ENCODE data around the gene HLA-E.
"Not testable (repeated sequence)": the region's sequence is repeated elsewhere in the genome, so short reads cannot be mapped to it uniquely, and the experiment has no call there.

HLA-E gene

DNA sequence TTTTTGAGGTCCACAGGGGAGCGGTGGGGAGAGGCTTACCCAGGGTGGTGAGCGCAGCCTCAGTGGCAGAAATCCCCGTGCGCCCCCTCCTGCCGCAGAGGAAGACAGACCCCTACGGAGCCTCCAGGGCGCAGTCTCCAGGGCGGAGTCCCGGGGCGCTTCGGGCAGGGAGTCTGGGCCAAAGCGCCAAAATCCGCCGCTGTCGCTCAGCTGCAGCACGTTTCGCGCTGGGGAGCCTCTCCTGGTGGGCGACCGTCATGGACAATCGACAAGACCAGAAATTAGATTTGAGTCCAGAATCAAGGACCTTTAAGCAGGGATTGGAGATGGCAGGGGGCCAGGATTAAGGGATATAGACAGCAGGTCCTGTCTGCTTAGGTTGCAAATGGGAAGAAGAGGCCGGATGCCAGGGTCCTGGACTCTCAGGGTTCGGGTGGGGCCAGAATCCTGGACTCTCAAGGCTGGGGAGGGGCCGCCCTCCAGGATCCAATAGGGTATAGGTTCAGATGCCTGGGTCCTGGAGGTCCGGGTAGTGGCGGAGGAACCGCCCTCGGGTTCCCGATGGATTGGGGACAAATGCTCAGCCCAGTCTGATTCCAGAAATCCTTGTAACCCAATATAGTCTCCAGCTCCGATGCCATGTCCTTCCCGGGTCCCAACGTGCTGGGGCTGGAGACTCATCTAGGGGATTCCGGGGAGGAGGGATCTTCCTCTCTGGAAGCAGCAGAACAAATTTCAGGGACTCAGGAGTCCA lies 7.9 kb upstream of the HLA-E start:
- DNase-seq, result no peak

DNA sequence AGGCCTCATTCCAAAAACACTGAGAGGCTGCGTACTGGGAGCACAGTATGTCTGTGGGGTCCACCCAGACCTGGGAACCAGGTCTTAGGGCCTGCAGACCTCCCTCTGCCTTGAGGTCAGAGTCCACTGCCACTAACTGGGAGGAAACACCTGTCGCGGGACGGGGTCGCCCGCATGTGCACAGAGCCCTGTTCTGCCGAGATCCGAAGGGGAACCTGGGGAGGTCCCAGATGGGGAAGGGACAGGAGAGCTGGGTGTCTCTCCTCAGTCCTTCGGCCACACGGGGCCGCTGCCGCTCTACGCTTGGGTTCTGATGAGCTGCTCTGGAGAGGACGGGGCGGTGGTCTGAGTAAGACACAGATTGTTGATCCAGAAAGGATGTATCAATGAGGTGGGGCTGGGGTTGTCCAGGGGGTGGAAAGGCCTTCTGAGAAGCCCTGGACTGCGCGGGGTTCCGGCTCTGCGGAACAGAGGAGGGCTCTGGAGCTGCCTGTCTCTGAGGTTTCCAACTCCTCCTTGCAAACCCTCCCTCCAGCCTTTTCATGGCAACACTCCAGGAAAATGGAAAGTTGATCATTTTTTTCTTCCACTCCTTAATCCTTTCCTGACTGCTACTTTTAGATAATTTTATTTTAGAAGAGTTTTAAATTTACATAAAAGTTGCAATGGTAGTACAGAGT lies 7.2 kb upstream of the HLA-E start:
- DNase-seq, result not testable (repeated sequence)

DNA sequence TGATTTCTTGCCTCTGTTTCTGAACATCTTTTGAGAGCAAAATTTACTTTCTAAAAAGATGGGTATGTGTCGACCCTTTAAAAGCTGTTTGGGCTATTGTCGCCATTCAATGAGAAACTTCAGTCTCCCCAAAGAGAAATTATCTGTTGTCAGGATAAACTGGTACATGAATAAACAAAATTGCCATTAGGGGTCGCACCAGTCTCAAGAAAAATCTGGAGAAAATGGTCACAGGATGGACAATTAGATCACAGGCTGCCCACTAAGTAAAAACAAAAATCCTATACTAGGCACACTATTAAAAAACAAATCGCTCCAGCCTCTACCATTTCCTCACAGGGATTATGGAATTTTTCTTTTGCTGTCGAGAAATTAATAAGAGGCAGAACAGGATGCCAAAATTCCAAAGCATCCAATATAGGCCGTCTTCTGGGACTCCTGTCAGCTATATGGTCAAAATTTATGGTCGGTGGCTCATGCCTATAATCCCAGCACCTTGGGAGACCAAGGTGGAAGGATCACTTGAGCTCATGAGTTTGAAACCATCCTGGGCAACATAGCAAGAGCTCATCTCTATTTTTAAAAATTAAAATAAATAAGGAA lies 5.5 kb upstream of the HLA-E start:
- no peak for DNase-seq

DNA sequence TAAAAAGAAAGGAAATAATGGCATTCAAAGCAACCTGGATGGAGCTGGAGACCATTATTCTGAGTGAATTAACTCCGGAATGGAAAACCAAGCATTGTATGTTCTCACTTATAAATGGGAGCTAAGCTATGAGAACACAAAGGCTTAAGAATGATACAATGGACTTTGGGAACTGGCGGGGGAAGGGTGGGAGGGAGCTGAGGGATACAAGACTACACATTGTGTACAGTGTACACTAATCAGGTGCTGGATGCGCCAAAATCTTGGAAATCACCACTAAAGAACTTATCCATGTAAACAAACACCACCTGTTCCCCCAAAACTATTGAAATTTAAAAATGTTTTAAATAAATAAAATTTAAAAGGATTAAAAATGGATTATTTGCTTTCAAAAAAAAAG lies 4.1 kb upstream of the HLA-E start:
- DNase-seq, result no peak

- no peak for DNase-seq
Measured at GRCh38 chr6:30487926-30488325, 1.4 kb upstream of the HLA-E start.

GRCh38 chr6:30488697-30489080 lies 620 bp upstream of the HLA-E start:
- DNase-seq, result not testable (repeated sequence)

GRCh38 chr6:30490026-30490876 lies 942 bp downstream of the HLA-E start:
- no peak for DNase-seq

GRCh38 chr6:30491291-30491953 lies 2.1 kb downstream of the HLA-E start:
- not testable (repeated sequence) for DNase-seq

- DNase-seq, result no peak
Measured at GRCh38 chr6:30491991-30492952, 3.0 kb downstream of the HLA-E start.

DNA sequence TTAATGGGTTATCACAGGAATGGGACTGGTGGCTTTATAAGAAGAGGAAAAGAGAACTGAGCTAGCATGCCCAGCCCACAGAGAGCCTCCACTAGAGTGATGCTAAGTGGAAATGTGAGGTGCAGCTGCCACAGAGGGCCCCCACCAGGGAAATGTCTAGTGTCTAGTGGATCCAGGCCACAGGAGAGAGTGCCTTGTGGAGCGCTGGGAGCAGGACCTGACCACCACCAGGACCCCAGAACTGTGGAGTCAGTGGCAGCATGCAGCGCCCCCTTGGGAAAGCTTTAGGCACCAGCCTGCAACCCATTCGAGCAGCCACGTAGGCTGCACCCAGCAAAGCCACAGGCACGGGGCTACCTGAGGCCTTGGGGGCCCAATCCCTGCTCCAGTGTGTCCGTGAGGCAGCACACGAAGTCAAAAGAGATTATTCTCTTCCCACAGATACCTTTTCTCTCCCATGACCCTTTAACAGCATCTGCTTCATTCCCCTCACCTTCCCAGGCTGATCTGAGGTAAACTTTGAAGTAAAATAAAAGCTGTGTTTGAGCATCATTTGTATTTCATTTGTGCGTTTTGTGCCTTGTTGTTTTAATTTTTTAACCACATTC lies 4.4 kb downstream of the HLA-E start:
- no peak for DNase-seq

GRCh38 chr6:30494291-30494861 lies 5.1 kb downstream of the HLA-E start:
- DNase-seq, result no peak

DNA sequence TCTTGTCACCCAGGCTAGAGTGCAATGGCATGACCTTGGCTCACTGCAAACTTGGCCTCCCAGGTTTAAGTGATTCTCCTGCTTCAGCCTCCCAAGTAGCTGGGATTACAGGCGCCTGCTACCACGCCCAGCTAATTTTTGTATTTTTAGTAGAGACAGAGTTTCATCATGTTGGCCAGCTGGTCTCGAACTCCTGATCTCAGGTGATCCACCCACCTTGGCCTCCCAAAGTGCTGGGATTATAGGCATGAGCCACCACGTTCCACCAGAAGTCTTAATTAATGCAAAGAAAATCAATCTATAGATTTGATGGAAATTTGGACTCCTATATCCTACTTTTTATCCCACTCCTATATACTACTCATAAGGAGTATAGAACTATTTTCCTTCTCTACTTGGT lies 5.8 kb downstream of the HLA-E start:
- not testable (repeated sequence) for DNase-seq

- DNase-seq, result no peak
Measured at GRCh38 chr6:30495993-30496392, 6.7 kb downstream of the HLA-E start.

DNA sequence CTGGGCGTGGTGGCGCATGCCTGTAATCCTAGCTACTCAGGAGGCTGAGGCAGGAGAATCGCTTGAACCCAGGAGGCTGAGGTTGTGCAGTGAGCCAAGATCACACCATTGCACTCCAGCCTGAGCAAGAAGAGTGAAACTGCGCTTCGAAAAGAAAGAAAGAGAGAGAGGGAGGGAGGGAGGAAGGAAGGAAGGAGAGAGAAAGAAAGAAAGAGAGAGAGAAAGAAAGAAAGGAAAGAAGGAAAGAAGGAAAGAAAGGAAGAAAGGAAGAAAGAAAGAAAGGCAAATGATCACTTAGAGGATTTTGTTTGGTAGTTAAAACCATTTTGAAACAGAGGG lies 7.9 kb downstream of the HLA-E start:
- not testable (repeated sequence) for DNase-seq

DNA sequence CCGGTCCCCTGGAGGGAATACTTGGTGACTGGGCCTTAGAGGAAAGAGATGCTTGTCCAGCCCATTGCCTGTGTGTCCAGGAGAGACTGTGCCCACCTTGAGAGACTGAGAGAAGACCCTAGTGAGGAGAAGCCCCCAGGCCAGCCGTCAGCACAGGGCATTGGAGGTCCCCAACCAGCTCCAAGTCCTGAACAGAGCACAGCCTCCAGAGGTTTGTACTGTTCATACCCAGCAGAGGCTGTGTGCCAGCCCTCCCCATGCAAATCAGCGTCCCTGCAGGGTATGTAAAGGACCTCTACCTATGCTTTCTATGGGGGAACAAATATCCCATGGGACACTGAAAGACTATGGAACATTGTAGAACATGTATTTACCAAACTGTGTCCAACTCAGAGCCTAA lies 8.4 kb downstream of the HLA-E start:
- DNase-seq, result no peak

DNA sequence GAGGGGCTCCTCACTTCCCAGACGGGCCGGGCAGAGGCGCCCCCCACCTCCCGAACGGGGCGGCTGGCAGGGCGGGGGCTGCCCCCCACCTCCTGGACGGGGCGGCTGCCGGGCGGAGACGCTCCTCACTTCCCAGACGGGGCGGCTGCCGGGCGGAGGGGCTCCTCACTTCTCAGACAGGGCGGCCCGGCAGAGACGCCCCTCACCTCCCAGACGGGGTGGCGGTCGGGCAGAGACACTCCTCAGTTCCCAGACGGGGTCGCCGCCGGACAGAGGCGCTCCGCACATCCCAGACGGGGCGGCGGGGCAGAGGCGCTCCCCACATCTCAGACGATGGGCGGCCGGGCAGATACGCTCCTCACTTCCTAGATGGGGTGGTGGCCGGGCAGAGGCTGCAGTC lies 9.4 kb downstream of the HLA-E start:
- not testable (repeated sequence) for DNase-seq

- DNase-seq, result no peak
Measured at GRCh38 chr6:30500421-30501355, 11.4 kb downstream of the HLA-E start.

DNA sequence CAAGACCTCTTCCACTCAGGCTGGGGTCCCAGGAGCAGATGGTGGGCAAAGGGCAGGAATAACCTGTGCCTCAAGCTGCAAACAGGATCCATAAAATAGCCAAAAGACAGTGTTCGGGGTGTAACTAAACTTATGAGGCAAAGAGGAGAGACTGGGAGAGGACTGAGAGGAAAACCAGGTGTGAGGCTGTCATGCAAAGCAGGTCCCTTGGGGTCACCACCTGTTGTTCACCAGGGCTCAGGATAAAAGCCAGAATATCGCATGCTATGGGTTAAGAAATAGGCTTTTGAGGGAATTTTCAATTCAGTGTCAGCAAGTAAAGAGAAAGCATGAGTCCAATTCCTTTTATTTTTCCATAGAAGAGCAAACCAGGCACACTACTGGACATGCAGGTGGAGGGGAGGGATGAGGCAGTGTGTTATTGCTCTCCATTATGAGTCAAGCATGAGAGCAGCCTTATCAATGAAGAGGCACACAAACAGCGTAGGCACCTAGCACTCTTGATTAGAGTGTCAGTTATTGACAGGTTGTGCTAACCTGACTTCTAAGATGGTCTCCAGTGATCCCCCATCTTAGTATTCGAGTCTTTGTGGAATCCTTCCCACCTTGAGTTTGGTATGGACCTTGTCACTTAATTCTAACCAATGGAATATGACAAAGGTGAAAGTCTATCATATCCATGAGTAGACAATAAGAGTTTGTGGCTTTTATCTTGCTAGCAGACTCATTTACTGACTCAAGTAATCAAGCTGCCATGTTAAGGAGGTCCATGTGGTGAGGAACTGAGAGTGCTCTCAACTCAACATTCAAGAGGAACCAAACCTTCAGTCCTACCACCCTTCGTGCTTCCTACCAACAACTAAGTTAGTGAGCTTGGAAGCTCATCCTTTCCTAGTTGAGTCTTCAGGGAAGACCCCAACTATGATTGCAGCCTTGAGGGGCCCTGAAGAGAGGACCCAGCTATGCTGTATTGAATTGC lies 18.8 kb downstream of the HLA-E start:
- no peak for DNase-seq

All from cerebellar nuclear complex (tissue), 1 donor.